ENCODE results near the gene OR1D5.

OR1D5 gene

GRCh38 chr17:3024346-3024745 lies 39.1 kb downstream of the OR1D5 start:
- Histone ChIP-seq H3K36me3 (ENCODE audit: insufficient read depth, low read length) (no peaks in the 10 kb centered on the region; the same call in 1 of the 2 replicates), H3K27ac (ENCODE audit: low read depth, low read length, poor library complexity, severe bottlenecking) (no peak overlapping the region), H2AFZ (ENCODE audit: low read length) (no peak overlapping the region), H3F3A (ENCODE audit: insufficient read depth, low read length) (no peaks in the 10 kb centered on the region), H3K4me3 (ENCODE audit: low read depth, low read length, poor library complexity, severe bottlenecking) (no peak overlapping the region), H4K20me1 (ENCODE audit: insufficient read depth, low read length) (no peaks in the 10 kb centered on the region), H3K9me3 (ENCODE audit: low read length) (no peaks in the 10 kb centered on the region), H3K9me2 (ENCODE audit: low read depth, low read length) (no peaks in the 10 kb centered on the region), H3K9ac (ENCODE audit: low read length) (no peak overlapping the region), H3K4me2 (ENCODE audit: low read length) (no peak overlapping the region), H3K79me2 (ENCODE audit: insufficient read depth, low read length) (no peaks in the 10 kb centered on the region), H3K4me1 (ENCODE audit: insufficient read depth, low read length, severe bottlenecking) (no peaks in the 10 kb centered on the region), H3K27me3 (ENCODE audit: insufficient read depth, low read length) (peaks cover 4% of the 10 kb centered on the region; the same call in 1 of the 2 replicates)
- TF ChIP-seq CTCF (IDR thresholded peaks at IDR 0.05; ENCODE audit: low read length) = no peak
- no peak for TF ChIP-seq EZH2 (IDR thresholded peaks at IDR 0.05; ENCODE audit: borderline replicate concordance, low read length)

- TF ChIP-seq CTCF (IDR thresholded peaks at IDR 0.05; ENCODE audit: low read length) = no peak
- no peak for TF ChIP-seq EZH2 (IDR thresholded peaks at IDR 0.05; ENCODE audit: borderline replicate concordance, low read length)
- no peaks in the 10 kb centered on the region for H3K9me3 ChIP-seq (ENCODE audit: low read length)
- H2AFZ ChIP-seq (ENCODE audit: low read length) = no peak overlapping the region
- peaks cover 4% of the 10 kb centered on the region; the same call in 1 of the 2 replicates for H3K27me3 ChIP-seq (ENCODE audit: insufficient read depth, low read length)
- no peaks in the 10 kb centered on the region for H3K9me2 ChIP-seq (ENCODE audit: low read depth, low read length)
- H3K27ac ChIP-seq (ENCODE audit: low read depth, low read length, poor library complexity, severe bottlenecking) = no peak overlapping the region
- no peaks in the 10 kb centered on the region for H3K79me2 ChIP-seq (ENCODE audit: insufficient read depth, low read length)
- no peak overlapping the region for H3K4me3 ChIP-seq (ENCODE audit: low read depth, low read length, poor library complexity, severe bottlenecking)
- no peaks in the 10 kb centered on the region for H3K4me1 ChIP-seq (ENCODE audit: insufficient read depth, low read length, severe bottlenecking)
- no peaks in the 10 kb centered on the region for H4K20me1 ChIP-seq (ENCODE audit: insufficient read depth, low read length)
- H3K4me2 ChIP-seq (ENCODE audit: low read length) = no peak overlapping the region
- no peaks in the 10 kb centered on the region; the same call in 1 of the 2 replicates for H3K36me3 ChIP-seq (ENCODE audit: insufficient read depth, low read length)
- no peaks in the 10 kb centered on the region for H3F3A ChIP-seq (ENCODE audit: insufficient read depth, low read length)
- no peak overlapping the region for H3K9ac ChIP-seq (ENCODE audit: low read length)
These were observed 41.2 kb downstream of the OR1D5 start for GRCh38 chr17:3022197-3022596.

GRCh38 chr17:3020381-3020780 lies 43.0 kb downstream of the OR1D5 start:
- no peaks in the 10 kb centered on the region for H3K4me1 ChIP-seq (ENCODE audit: insufficient read depth, low read length, severe bottlenecking)
- peaks cover 4% of the 10 kb centered on the region; the same call in 1 of the 2 replicates for H3K27me3 ChIP-seq (ENCODE audit: insufficient read depth, low read length)
- no peaks in the 10 kb centered on the region for H3K79me2 ChIP-seq (ENCODE audit: insufficient read depth, low read length)
- H2AFZ ChIP-seq (ENCODE audit: low read length) = no peak overlapping the region
- H3K9me3 ChIP-seq (ENCODE audit: low read length) = no peaks in the 10 kb centered on the region
- no peak overlapping the region for H3K27ac ChIP-seq (ENCODE audit: low read depth, low read length, poor library complexity, severe bottlenecking)
- no peak overlapping the region for H3K9ac ChIP-seq (ENCODE audit: low read length)
- H3K4me2 ChIP-seq (ENCODE audit: low read length) = no peak overlapping the region
- H4K20me1 ChIP-seq (ENCODE audit: insufficient read depth, low read length) = no peaks in the 10 kb centered on the region
- H3F3A ChIP-seq (ENCODE audit: insufficient read depth, low read length) = no peaks in the 10 kb centered on the region
- TF ChIP-seq EZH2 (IDR thresholded peaks at IDR 0.05; ENCODE audit: borderline replicate concordance, low read length) = no peak
- H3K9me2 ChIP-seq (ENCODE audit: low read depth, low read length) = no peaks in the 10 kb centered on the region
- no peak overlapping the region for H3K4me3 ChIP-seq (ENCODE audit: low read depth, low read length, poor library complexity, severe bottlenecking)
- H3K36me3 ChIP-seq (ENCODE audit: insufficient read depth, low read length) = no peaks in the 10 kb centered on the region; the same call in 1 of the 2 replicates

- no peak overlapping the region for H3K4me2 ChIP-seq (ENCODE audit: low read length)
- H3K27me3 ChIP-seq (ENCODE audit: insufficient read depth, low read length) = peaks cover 4% of the 10 kb centered on the region; the same call in 1 of the 2 replicates
- no peaks in the 10 kb centered on the region for H3K79me2 ChIP-seq (ENCODE audit: insufficient read depth, low read length)
- no peak overlapping the region for H3K9ac ChIP-seq (ENCODE audit: low read length)
- no peak overlapping the region for H3K27ac ChIP-seq (ENCODE audit: low read depth, low read length, poor library complexity, severe bottlenecking)
- H3F3A ChIP-seq (ENCODE audit: insufficient read depth, low read length) = no peaks in the 10 kb centered on the region
- H3K4me3 ChIP-seq (ENCODE audit: low read depth, low read length, poor library complexity, severe bottlenecking) = no peak overlapping the region
- TF ChIP-seq CTCF (IDR thresholded peaks at IDR 0.05; ENCODE audit: low read length) (no peak), EZH2 (IDR thresholded peaks at IDR 0.05; ENCODE audit: borderline replicate concordance, low read length) (no peak)
- no peaks in the 10 kb centered on the region for H4K20me1 ChIP-seq (ENCODE audit: insufficient read depth, low read length)
- no peaks in the 10 kb centered on the region for H3K4me1 ChIP-seq (ENCODE audit: insufficient read depth, low read length, severe bottlenecking)
- no peaks in the 10 kb centered on the region for H3K9me3 ChIP-seq (ENCODE audit: low read length)
- no peak overlapping the region for H2AFZ ChIP-seq (ENCODE audit: low read length)
- H3K9me2 ChIP-seq (ENCODE audit: low read depth, low read length) = no peaks in the 10 kb centered on the region
- no peaks in the 10 kb centered on the region; the same call in 1 of the 2 replicates for H3K36me3 ChIP-seq (ENCODE audit: insufficient read depth, low read length)
These were observed 43.6 kb downstream of the OR1D5 start for GRCh38 chr17:3019761-3020160.

Measured in OCI-LY1 (cell line).